H9 (cell line): Measurements from ENCODE around the gene CSTF1. TPM values are rescaled to one million over a fixed set of nuclear protein-coding genes. Genes with fewer than 3 reads are reported as not detected.

Source experiments
- DNase-seq: peaks from one replicate; pipeline ENCODE4 v3.0.0-alpha.2; 2017
- H2AFZ ChIP-seq: one replicate; pipeline ENCODE4 v1.6.1; 2013; ENCODE audit warnings: mild to moderate bottlenecking, low read length, control low read depth, moderate library complexity
- H2AK5ac ChIP-seq: 2 replicates; pipeline ENCODE4 v1.6.1; 2013; ENCODE audit warnings: low read length, control low read depth, mixed read lengths; ENCODE audit not compliant: insufficient read length
- H2BK120ac ChIP-seq: one replicate; pipeline ENCODE4 v1.6.1; 2013; ENCODE audit warnings: low read depth, mild to moderate bottlenecking, low read length, control low read depth, inconsistent platforms; ENCODE audit not compliant: poor library complexity, severe bottlenecking
- H2BK12ac ChIP-seq: 2 replicates; pipeline ENCODE4 v1.6.1; 2013; ENCODE audit warnings: low read length, control low read depth, mixed read lengths, low read depth; ENCODE audit not compliant: insufficient read length
- H2BK15ac ChIP-seq: 2 replicates; pipeline ENCODE4 v1.6.1; 2013; ENCODE audit warnings: low read depth, low read length, control low read depth
- H2BK20ac ChIP-seq: one replicate; pipeline ENCODE4 v1.6.1; 2013; ENCODE audit warnings: low read depth, mild to moderate bottlenecking, low read length, control low read depth, inconsistent platforms; ENCODE audit not compliant: poor library complexity, severe bottlenecking
- H2BK5ac ChIP-seq: 2 replicates; pipeline ENCODE4 v1.6.1; 2013; ENCODE audit warnings: low read length, control low read depth, mixed read lengths; ENCODE audit not compliant: insufficient read length
- H3K14ac ChIP-seq: 2 replicates; pipeline ENCODE4 v1.6.1; 2013; ENCODE audit warnings: low read length, control low read depth; ENCODE audit not compliant: insufficient read depth
- H3K18ac ChIP-seq: 2 replicates; pipeline ENCODE4 v1.6.1; 2013; ENCODE audit warnings: low read depth, mild to moderate bottlenecking, mixed read lengths, low read length, control low read depth; ENCODE audit not compliant: insufficient read length
- H3K23ac ChIP-seq: 2 replicates; pipeline ENCODE4 v1.6.1; 2013; ENCODE audit warnings: low read length, control low read depth, mixed read lengths, low read depth; ENCODE audit not compliant: insufficient read length
- H3K23me2 ChIP-seq: 2 replicates; pipeline ENCODE4 v1.6.1; 2013; ENCODE audit warnings: low read depth, mild to moderate bottlenecking, mixed read lengths, low read length, control low read depth; ENCODE audit not compliant: insufficient read length, poor library complexity, severe bottlenecking
- H3K27ac ChIP-seq: 2 replicates; pipeline ENCODE4 v1.5.1; 2013; ENCODE audit warnings: low read length, control low read depth, mixed read lengths, low read depth; ENCODE audit not compliant: insufficient read length
- H3K27me3 ChIP-seq: 2 replicates; pipeline ENCODE4 v1.6.1; 2013; ENCODE audit warnings: low read length, control low read depth, inconsistent platforms; ENCODE audit not compliant: insufficient read depth
- H3K4ac ChIP-seq: 2 replicates; pipeline ENCODE4 v1.6.1; 2013; ENCODE audit warnings: low read depth, mild to moderate bottlenecking, control low read depth, inconsistent platforms, low read length, moderate library complexity
- H3K4me1 ChIP-seq: 2 replicates; pipeline ENCODE4 v1.6.1; 2013; ENCODE audit warnings: low read length, control low read depth, inconsistent platforms; ENCODE audit not compliant: insufficient read depth
- H3K4me2 ChIP-seq: 2 replicates; pipeline ENCODE4 v1.6.1; 2013; ENCODE audit warnings: low read length, control low read depth, mixed read lengths; ENCODE audit not compliant: insufficient read length, insufficient read depth
- H3K56ac ChIP-seq: 2 replicates; pipeline ENCODE4 v1.6.1; 2013; ENCODE audit warnings: low read depth, mild to moderate bottlenecking, mixed read lengths, low read length, control low read depth; ENCODE audit not compliant: insufficient read length
- H3K79me1 ChIP-seq: 2 replicates; pipeline ENCODE4 v1.6.1; 2013; ENCODE audit warnings: low read depth, mild to moderate bottlenecking, moderate library complexity, low read length, control low read depth, inconsistent platforms; ENCODE audit not compliant: insufficient read depth, poor library complexity, severe bottlenecking
- H3K79me2 ChIP-seq: 2 replicates; pipeline ENCODE4 v1.6.1; 2013; ENCODE audit warnings: low read length, control low read depth, inconsistent platforms; ENCODE audit not compliant: insufficient read depth
- H3K9ac ChIP-seq: 2 replicates; pipeline ENCODE4 v1.6.1; 2013; ENCODE audit warnings: low read length, control low read depth, mixed read lengths; ENCODE audit not compliant: insufficient read length; ENCODE audit errors: extremely low read depth
- H3K9me3 ChIP-seq: one replicate; pipeline ENCODE4 v1.6.1; 2013; ENCODE audit warnings: low read depth, low read length, inconsistent platforms; ENCODE audit not compliant: control insufficient read depth
- H3T11ph ChIP-seq: one replicate; pipeline ENCODE4 v1.6.1; 2013; ENCODE audit warnings: mild to moderate bottlenecking, low read length, control low read depth, inconsistent platforms
- H4K20me1 ChIP-seq: one replicate; pipeline ENCODE4 v1.6.1; 2013; ENCODE audit not compliant: control insufficient read depth, insufficient read length, insufficient read depth
- H4K5ac ChIP-seq: 2 replicates; pipeline ENCODE4 v1.6.1; 2013; ENCODE audit warnings: low read depth, mild to moderate bottlenecking, mixed read lengths, low read length, control low read depth; ENCODE audit not compliant: insufficient read length
- H4K8ac ChIP-seq: replicated peaks from 2 replicates; pipeline ENCODE4 v1.6.1; 2013; ENCODE audit warnings: low read length, control low read depth, mixed read lengths, low read depth; ENCODE audit not compliant: insufficient read length
- H4K91ac ChIP-seq: 2 replicates; pipeline ENCODE4 v1.6.1; 2013; ENCODE audit warnings: low read depth, mild to moderate bottlenecking, moderate library complexity, mixed read lengths, low read length, control low read depth; ENCODE audit not compliant: insufficient read length
- H3K27ac Mint-ChIP-seq, 3 experiments: 2 replicates in 2 of 3; 3 replicates in 1 of 3; pipeline ENCODE4 v1.8.0; 2020 to 2021; ENCODE audit warnings: mixed read lengths in 3 of 3, mild to moderate bottlenecking in 1 of 3, moderate library complexity in 1 of 3
- H3K27me3 Mint-ChIP-seq: 2 replicates; pipeline ENCODE4 v1.8.0; 2021; ENCODE audit warnings: low read depth, mild to moderate bottlenecking, moderate library complexity, mixed read lengths
- H3K36me3 Mint-ChIP-seq, 3 experiments: 2 replicates in 2 of 3; 3 replicates in 1 of 3; pipeline ENCODE4 v1.8.0; 2020 to 2021; ENCODE audit warnings: low read depth in 3 of 3, mixed read lengths in 3 of 3; ENCODE audit not compliant: insufficient read depth in 1 of 3
- H3K4me1 Mint-ChIP-seq, 2 experiments: 2 replicates each; pipeline ENCODE4 v1.8.0; 2020; ENCODE audit warnings: mixed read lengths in 2 of 2
- H3K4me3 Mint-ChIP-seq, 2 experiments: 2 replicates in 1 of 2; 3 replicates in 1 of 2; pipeline ENCODE4 v1.8.0; 2020 to 2021; ENCODE audit warnings: mild to moderate bottlenecking in 2 of 2, mixed read lengths in 2 of 2, moderate library complexity in 1 of 2
- H3K9me3 Mint-ChIP-seq, 2 experiments: 2 replicates in 1 of 2; 3 replicates in 1 of 2; pipeline ENCODE4 v1.8.0; 2020; ENCODE audit warnings: mild to moderate bottlenecking in 2 of 2, mixed read lengths in 2 of 2, moderate library complexity in 1 of 2
- WGBS: extraction: QIAGEN DNeasy Blood & Tissue Kit; methylation state at CpG from one replicate; pipeline ENCODE4 v1.1.7; 2013; ENCODE audit warnings: missing lambda C conversion rate, low lambda C conversion rate, mixed read lengths; ENCODE audit not compliant: insufficient read length; ENCODE audit errors: extremely low coverage; 5-methylcytosine and 5-hydroxymethylcytosine counted together
- total RNA-seq: library from RNA; stranded (reverse); gene quantifications from 2 replicates; pipeline ENCODE4 v1.2.1, GENCODE V29; 2021
- TF ChIP-seq, protein P1 (sequence below): fragments of 200-600 bp; sonication (generic); conservative IDR thresholded peaks from 3 replicates; pipeline ENCODE4 v1.8.0; 2021; ENCODE audit warnings: antibody characterized with exemption, mild to moderate bottlenecking

Gene CSTF1
- total RNA-seq, 1 experiment from 2014 or later = 72.9 TPM

GRCh38 chr20:56423211-56423610 is 30.8 kb downstream of the CSTF1 start:
- Mint-ChIP-seq H3K36me3 (no peaks in the 10 kb centered on the region), H3K9me3 (no peaks in the 10 kb centered on the region), H3K27me3 (peaks cover 81% of the 10 kb centered on the region), H3K27ac (no peak overlapping the region), H3K4me1 (peaks cover 9 to 10% of the 10 kb centered on the region in 2 experiments), H3K4me3 (no peak overlapping the region)
- Histone ChIP-seq H2BK20ac (no peak overlapping the region), H2BK12ac (no peak overlapping the region), H2BK5ac (no peak overlapping the region), H3K79me2 (no peaks in the 10 kb centered on the region), H2AFZ (no peak overlapping the region), H3K18ac (no peak overlapping the region), H3K56ac (no peak overlapping the region), H4K8ac (no peak overlapping the region), H3K4me1 (no peaks in the 10 kb centered on the region; the same call in 1 of the 2 replicates), H3K14ac (no peak overlapping the region), H3K79me1 (no peaks in the 10 kb centered on the region), H3K9ac (no peak overlapping the region), H3K23me2 (no peaks in the 10 kb centered on the region), H2BK120ac (no peak overlapping the region), H3K4me2 (no peak overlapping the region), H4K91ac (no peak overlapping the region), H3K23ac (no peak overlapping the region), H3K27me3 (peaks cover 1% of the 10 kb centered on the region; the same call in 1 of the 2 replicates), H4K20me1 (no peaks in the 10 kb centered on the region), H2BK15ac (no peak overlapping the region), H3K4ac (no peak overlapping the region), H3K9me3 (no peaks in the 10 kb centered on the region), H2AK5ac (no peak overlapping the region), H3K27ac (no peak overlapping the region), H4K5ac (no peak overlapping the region), H3T11ph (no peak overlapping the region)
- no CpG with 5 or more reads among the region's 1 CpG for WGBS
- TF ChIP-seq, protein P1, sequence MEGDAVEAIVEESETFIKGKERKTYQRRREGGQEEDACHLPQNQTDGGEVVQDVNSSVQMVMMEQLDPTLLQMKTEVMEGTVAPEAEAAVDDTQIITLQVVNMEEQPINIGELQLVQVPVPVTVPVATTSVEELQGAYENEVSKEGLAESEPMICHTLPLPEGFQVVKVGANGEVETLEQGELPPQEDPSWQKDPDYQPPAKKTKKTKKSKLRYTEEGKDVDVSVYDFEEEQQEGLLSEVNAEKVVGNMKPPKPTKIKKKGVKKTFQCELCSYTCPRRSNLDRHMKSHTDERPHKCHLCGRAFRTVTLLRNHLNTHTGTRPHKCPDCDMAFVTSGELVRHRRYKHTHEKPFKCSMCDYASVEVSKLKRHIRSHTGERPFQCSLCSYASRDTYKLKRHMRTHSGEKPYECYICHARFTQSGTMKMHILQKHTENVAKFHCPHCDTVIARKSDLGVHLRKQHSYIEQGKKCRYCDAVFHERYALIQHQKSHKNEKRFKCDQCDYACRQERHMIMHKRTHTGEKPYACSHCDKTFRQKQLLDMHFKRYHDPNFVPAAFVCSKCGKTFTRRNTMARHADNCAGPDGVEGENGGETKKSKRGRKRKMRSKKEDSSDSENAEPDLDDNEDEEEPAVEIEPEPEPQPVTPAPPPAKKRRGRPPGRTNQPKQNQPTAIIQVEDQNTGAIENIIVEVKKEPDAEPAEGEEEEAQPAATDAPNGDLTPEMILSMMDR = no peak
- no peak for DNase-seq
